Lower lobe of right lung (tissue), 2 donors: ENCODE data around the gene RB1. TPM values are rescaled to one million over a fixed set of nuclear protein-coding genes. Genes with fewer than 3 reads are reported as not detected.
"Not testable (repeated sequence)": the region's sequence is repeated elsewhere in the genome, so short reads cannot be mapped to it uniquely, and the experiment has no call there.

Experiments used
- ATAC-seq, 2 donors: fragments of 200-7000 bp; cut with Tn5 transposase; one replicate each; pipeline ENCODE4 v1.9.1; 2020 to 2022; ENCODE audit warnings: mild to moderate bottlenecking in 2 of 2, moderate library complexity in 2 of 2
- DNase-seq: peaks from one replicate; pipeline ENCODE4 v3.0.0-alpha.2; 2020
- H3K27ac ChIP-seq: fragments of 200-600 bp; one replicate; pipeline ENCODE4 v1.8.0; 2022
- H3K27me3 ChIP-seq: fragments of 200-600 bp; one replicate; pipeline ENCODE4 v1.8.0; 2022; ENCODE audit warnings: low read depth
- H3K36me3 ChIP-seq: fragments of 200-600 bp; one replicate; pipeline ENCODE4 v1.8.0; 2022; ENCODE audit warnings: mild to moderate bottlenecking
- H3K4me1 ChIP-seq: fragments of 200-600 bp; one replicate; pipeline ENCODE4 v1.8.0; 2022
- H3K4me3 ChIP-seq: fragments of 200-600 bp; one replicate; pipeline ENCODE4 v1.8.0; 2022; ENCODE audit warnings: mild to moderate bottlenecking
- H3K9me3 ChIP-seq: fragments of 200-600 bp; one replicate; pipeline ENCODE4 v1.8.0; 2022
- CTCF ChIP-seq: fragments of 200-600 bp; IDR thresholded peaks from one replicate; pipeline ENCODE4 v1.8.0; 2022; ENCODE audit warnings: antibody characterized with exemption, mild to moderate bottlenecking
- intact Hi-C: fragments of 100-400 bp; cut with DNase I; formaldehyde crosslinking; loops from one replicate; pipeline ENCODE4 v1.11.0; 2022
- total RNA-seq: library from RNA; stranded (reverse); fragmentation: NEBNext Ultra II Directional; extraction: Animal tissue kit (Norgen Biotek cat#: 25700); gene quantifications from one replicate; pipeline ENCODE4 v1.2.1, GENCODE V29; 2021
- donor health status: DM: no; HTN: yes; CAD: no; lungs with severe emphysema.

RB1 gene
- total RNA-seq, 1 donor from 2014 or later: 38.1 TPM

- H3K36me3 ChIP-seq: no peaks in the 10 kb centered on the region
- H3K4me3 ChIP-seq: no peak overlapping the region
- ATAC-seq (no peak), DNase-seq (no peak)
- H3K27me3 ChIP-seq: no peaks in the 10 kb centered on the region
- TF ChIP-seq CTCF: no peak
- intact Hi-C loops: no loop called here
- no peaks in the 10 kb centered on the region for H3K9me3 ChIP-seq
- no peak overlapping the region for H3K27ac ChIP-seq
- H3K4me1 ChIP-seq: peaks cover 10% of the 10 kb centered on the region
Observed at GRCh38 chr13:48414501-48414900, 111.0 kb downstream of the RB1 start.

- intact Hi-C loops: no loop called here
- TF ChIP-seq CTCF: no peak
- H3K9me3 ChIP-seq: peaks cover 1% of the 10 kb centered on the region
- no peaks in the 10 kb centered on the region for H3K36me3 ChIP-seq
- DNase-seq (no peak), ATAC-seq (no peak)
- H3K4me1 ChIP-seq: peaks cover 10% of the 10 kb centered on the region
- H3K27me3 ChIP-seq: no peaks in the 10 kb centered on the region
- H3K4me3 ChIP-seq: no peak overlapping the region
- no peak overlapping the region for H3K27ac ChIP-seq
Observed at GRCh38 chr13:48415516-48415915, 112.0 kb downstream of the RB1 start.

GRCh38 chr13:48422003-48422402 is 118.5 kb downstream of the RB1 start:
- DNase-seq, H3K4me3 ChIP-seq, intact Hi-C loops, H3K36me3 ChIP-seq, H3K9me3 ChIP-seq, ATAC-seq, H3K27ac ChIP-seq, H3K27me3 ChIP-seq, H3K4me1 ChIP-seq: not testable (repeated sequence)

GRCh38 chr13:48424212-48424611 is 120.7 kb downstream of the RB1 start:
- no peaks in the 10 kb centered on the region for H3K36me3 ChIP-seq
- peaks cover 10% of the 10 kb centered on the region for H3K9me3 ChIP-seq
- DNase-seq (no peak), ATAC-seq (no peak)
- H3K4me1 ChIP-seq: no peaks in the 10 kb centered on the region
- no peaks in the 10 kb centered on the region for H3K27me3 ChIP-seq
- TF ChIP-seq CTCF: no peak
- no peak overlapping the region for H3K4me3 ChIP-seq
- no peak overlapping the region for H3K27ac ChIP-seq
- intact Hi-C loops: no loop called here

- DNase-seq: no peak
- no peak overlapping the region for H3K4me3 ChIP-seq
- peaks cover under 1% of the 10 kb centered on the region for H3K4me1 ChIP-seq
- no peak overlapping the region for H3K27ac ChIP-seq
- intact Hi-C loops: no loop called here
- no peak for TF ChIP-seq CTCF
- H3K36me3 ChIP-seq: no peaks in the 10 kb centered on the region
- H3K9me3 ChIP-seq: peaks cover 4% of the 10 kb centered on the region
- no peaks in the 10 kb centered on the region for H3K27me3 ChIP-seq
- ATAC-seq: no peak
Observed at GRCh38 chr13:48426052-48426451, 122.5 kb downstream of the RB1 start.

GRCh38 chr13:48426755-48427298 is 123.3 kb downstream of the RB1 start:
- ATAC-seq, H3K4me1 ChIP-seq, intact Hi-C loops, H3K27ac ChIP-seq, H3K4me3 ChIP-seq, H3K36me3 ChIP-seq, H3K27me3 ChIP-seq, DNase-seq, H3K9me3 ChIP-seq: not testable (repeated sequence)

GRCh38 chr13:48429036-48429435 is 125.5 kb downstream of the RB1 start:
- TF ChIP-seq CTCF: no peak
- H3K9me3 ChIP-seq: no peaks in the 10 kb centered on the region
- intact Hi-C loops: no loop called here
- H3K4me3 ChIP-seq: no peak overlapping the region
- no peak for ATAC-seq
- no peak overlapping the region for H3K27ac ChIP-seq
- peaks cover 19% of the 10 kb centered on the region for H3K4me1 ChIP-seq
- H3K36me3 ChIP-seq: no peaks in the 10 kb centered on the region
- H3K27me3 ChIP-seq: no peaks in the 10 kb centered on the region
- no peak for DNase-seq
